AG08396 (cell line): Measurements from ENCODE around the gene TBC1D3B.
"Not testable (repeated sequence)": the region's sequence is repeated elsewhere in the genome, so short reads cannot be mapped to it uniquely, and the experiment has no call there.

Source experiments
- DNase-seq: peaks from one replicate; pipeline ENCODE4 v3.0.0; 2012; ENCODE audit warnings: low spot score, mixed read lengths

TBC1D3B gene

DNA sequence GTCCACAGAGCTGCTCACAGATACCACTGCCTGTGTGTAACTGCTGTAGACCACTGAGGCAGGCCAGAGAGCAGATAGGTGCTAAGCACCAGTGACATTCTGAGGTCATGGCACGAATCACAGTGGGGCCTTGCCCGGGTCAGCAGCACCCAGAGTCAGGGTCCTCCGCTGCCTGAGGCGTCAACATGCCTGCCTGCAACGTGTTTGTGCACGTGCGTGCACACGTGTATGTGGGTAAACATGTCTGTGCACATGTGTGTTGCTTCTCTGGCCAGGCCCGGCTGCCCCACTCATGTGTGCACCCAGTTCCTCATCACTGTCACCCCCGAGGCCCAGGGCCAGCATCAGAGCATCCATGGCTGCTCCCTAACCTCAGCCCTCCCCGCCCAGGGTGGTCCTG lies at the start of gene TBC1D3B:
TSS of gene TBC1D3B (minus strand) at position 101 of the 400 bp plus-strand sequence. CDS start 1,586 bp downstream, outside the sequence.
- not testable (repeated sequence) for DNase-seq

DNA sequence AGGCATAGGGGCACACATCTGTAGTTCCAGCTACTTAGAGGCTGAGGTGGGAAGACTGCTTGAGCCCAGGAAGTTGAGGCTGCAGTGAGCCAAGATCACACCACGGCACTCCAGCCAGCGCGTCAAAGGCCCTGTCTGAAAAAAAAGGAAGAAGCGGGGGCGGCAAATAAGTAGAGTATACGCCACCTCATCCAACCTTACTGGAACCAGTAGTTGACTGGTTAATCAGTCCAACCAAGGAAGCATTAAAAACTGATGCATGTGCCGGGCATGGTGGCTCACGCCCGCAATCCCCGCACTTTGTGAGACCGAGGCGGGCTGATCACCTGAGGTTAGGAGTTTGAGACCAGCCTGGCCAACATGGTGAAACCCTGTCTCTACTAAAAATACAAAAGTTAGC lies 46.5 kb upstream of the TBC1D3B start:
- DNase-seq, result not testable (repeated sequence)

- DNase-seq, result not testable (repeated sequence)
These were observed 45.2 kb upstream of the TBC1D3B start for GRCh38 chr17:36221581-36222100.

- not testable (repeated sequence) for DNase-seq
These were observed 44.5 kb upstream of the TBC1D3B start for GRCh38 chr17:36220737-36221580.

- not testable (repeated sequence) for DNase-seq
These were observed 43.1 kb upstream of the TBC1D3B start for GRCh38 chr17:36219556-36219955.

DNA sequence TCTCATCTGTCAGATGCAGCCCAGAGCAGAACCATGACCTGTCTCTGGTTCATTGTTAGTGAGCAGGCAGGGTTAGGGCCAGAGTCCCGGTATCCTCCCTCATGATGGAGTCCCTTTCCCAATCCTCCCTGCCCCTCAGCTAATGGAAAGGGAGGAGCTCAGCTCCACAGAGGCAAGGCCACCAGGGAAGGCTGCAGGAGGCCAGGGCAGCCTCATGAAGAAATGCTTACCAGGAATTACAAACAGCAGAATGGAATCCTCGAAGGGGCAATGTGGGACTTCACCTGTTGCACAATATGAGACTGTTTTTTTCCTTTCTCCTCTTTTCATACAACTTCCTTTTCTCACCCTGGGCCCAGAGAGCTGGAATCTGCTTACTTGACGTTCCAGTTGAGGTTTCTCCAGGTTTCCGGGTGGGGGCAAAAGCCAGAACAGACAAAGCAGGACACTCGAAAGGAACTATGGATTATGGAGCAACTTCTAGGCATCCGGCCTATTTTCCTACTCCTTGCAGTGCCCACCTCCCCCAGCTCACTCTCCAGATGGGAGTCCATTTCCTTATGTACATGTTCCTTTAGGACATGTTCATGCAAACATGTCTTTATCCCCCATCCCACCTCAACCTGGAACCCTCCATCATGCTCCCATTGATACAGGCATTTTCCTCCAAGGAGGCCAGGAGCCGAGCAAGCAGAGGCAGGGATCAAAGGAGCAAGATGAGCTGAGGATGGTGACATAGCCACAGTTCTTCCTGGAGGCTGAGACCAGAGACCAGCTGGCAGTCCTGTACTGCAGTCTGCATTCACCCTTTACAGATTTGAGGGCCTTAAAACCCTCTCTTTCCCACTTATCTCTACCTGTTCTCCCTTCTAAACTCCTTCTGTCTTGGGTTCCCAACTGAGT lies 39.2 kb upstream of the TBC1D3B start:
- not testable (repeated sequence) for DNase-seq

DNA sequence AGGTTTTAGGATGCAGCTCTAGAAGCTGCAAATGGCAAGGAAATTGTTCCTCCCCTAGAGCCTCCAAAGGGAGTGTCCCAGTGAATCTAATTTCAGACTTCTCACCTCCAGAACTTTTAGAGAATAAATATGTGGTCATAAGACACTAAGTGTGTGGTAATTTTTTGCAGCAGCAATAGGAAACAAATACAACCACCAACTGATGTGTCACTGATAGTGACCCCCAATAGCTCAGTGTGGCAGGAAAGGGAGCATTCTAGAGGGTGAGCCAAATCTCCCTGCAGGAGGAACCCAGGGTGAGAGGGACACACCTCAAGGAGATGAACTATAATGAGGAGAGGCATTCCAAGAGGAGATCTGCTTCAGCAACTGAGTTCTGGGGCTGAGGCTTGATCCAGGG lies 38.5 kb upstream of the TBC1D3B start:
- no peak for DNase-seq

DNA sequence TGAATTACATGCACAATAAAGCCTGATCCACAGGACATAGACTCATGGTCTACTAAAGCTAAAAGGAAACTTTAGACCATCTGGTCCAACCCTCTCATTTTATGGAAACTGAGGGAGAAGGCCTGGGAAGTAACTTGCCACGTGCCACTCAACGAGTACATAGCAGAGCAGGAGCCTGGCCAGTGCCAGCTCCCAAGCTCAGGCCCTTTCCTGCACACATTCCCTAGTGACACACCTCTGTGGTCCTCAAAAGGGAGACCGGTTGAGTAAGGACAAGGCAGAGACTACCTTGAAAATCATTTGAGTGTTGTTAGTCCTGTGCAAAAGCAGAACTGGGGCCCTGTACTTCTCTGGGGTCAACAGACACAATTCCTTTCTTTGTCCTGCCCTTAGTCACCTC lies 37.3 kb upstream of the TBC1D3B start:
- DNase-seq, result no peak

DNA sequence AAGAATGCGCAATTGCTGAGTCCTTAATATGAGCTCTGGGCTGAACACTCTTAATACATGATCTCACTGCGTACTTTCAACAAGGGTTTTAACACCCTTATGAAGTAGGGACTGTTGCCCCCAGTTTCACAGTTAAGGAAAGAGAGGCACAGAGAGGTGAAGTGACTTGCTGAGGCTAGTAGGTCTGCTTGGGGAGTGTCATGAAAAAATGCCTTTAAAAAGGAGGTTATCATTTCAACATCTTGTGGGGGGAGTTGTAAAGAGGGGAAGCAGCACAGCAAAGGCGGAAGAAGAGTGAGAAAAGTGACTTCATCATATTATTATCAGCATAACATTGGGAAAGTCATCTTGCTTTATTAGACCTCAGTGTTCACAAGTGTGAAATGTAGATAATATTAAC lies 36.5 kb upstream of the TBC1D3B start:
- DNase-seq, result no peak

DNA sequence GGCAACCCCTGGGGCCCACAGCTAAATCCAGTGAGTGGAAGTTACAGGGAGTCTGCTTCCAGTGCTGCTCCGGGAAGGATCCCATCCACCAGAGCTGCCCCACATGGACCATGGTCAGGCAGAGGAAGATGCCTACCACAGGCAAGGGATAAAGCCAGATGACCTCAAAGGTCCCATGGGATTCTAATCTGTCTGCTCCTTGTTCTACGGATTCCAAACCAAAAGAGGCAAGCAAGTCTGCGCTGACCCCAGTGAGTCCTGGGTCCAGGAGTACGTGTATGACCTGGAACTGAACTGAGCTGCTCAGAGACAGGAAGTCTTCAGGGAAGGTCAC lies 35.8 kb upstream of the TBC1D3B start:
- no peak for DNase-seq

- DNase-seq, result not testable (repeated sequence)
These were observed 35.2 kb upstream of the TBC1D3B start for GRCh38 chr17:36211484-36212271.

- not testable (repeated sequence) for DNase-seq
These were observed 34.2 kb upstream of the TBC1D3B start, which contains the start of gene CCL4L2 for GRCh38 chr17:36210439-36211211. TSS of gene CCL4L2 (plus strand) at chr17:36211063.

DNA sequence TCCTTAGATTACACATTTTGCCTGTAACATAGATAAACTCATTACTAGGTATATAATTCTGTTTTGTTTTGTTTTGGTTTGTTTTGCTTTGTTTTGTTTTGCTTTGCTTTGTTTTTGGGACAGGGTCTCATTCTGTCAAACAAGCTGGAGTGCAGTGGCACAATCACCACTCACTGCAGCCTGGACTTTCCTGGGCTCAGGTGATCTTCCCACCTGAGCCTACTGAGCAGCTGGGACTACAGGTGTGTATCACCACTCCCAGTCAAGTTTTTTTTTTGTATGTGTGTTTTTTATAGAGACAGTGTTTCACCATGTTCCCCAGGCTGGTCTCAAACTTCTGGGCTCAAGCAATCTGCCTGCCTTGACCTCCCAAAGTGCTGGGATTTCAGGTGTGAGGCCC lies 33.1 kb upstream of the TBC1D3B start:
- no peak for DNase-seq

DNA sequence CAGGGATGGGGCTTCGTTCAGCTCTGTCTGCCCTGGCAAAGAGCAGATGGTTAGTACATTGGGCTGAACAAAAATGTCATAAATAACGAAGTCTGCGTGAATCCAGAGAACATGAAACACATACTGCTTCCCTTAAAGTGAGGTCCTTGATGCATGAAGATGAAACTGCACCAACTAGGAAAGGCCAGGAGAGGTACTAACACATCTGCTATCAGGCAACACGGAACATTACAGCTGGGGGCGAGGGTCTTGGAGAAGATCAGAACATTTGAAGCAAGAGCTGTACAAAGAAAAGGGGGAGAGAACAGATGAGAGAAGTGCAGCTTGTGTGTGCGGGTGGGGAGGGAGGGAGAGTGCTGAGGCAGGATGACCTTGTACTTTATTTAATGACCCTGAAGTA lies 30.9 kb upstream of the TBC1D3B start:
- DNase-seq, result not testable (repeated sequence)

GRCh38 chr17:36206486-36206821 lies 30.0 kb upstream of the TBC1D3B start:
- not testable (repeated sequence) for DNase-seq

- DNase-seq, result no peak
These were observed 29.4 kb upstream of the TBC1D3B start for GRCh38 chr17:36205637-36206485.

DNA sequence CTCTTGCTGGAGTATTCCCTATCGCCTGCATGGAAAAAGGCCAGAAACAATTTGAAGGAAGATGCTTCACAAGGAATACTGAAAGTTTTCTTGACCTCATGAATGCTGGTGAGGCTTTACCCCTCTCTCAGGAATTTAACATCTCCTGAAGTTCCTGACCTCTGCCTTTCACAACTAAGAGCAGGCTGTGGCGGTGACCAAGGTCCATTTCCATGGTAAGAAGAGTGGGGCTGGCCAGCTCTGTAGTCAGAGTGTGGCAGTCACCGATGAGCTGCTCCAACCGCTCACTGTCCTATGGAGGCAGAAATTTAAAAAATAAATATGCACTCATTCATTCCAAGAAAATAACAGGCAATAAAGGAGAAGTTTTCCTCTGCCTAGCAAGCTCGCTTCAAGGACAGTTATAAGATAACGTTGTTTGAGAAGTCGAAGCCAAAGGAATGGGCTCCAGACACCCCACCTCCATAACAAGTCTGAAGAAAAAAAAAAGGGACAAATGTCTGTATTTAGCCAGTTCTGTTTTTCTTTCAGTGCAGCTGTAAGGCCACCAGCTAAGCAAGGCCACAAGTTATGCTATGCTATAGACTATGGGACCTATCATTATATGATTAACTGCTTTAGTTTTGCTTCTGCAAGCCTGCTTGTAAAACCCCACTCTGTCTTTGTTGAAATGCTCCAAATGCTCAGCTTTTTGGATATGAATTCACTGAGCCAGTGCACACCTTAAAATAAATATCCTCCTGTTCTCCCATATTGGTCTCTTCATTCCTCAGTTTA lies 28.5 kb upstream of the TBC1D3B start:
- DNase-seq, result no peak

DNA sequence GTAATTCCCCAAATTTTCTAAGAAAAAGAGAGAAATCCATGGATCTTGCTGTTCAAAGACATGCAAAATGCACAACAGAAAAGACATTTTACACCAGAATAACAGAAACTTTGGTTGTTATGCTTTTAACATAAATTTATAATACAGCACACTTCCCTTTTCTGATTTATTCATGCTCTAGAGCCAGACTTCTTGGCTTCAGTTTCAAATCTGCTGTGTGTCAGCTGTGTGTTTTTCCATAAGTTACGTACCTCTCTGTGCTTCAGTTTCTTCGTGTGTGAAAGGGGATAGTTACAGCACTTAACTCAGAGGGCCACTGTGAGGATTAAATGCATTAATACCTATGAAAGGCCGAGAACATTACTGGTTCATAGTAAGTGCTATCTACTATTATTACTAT lies 26.9 kb upstream of the TBC1D3B start:
- DNase-seq, result no peak

DNA sequence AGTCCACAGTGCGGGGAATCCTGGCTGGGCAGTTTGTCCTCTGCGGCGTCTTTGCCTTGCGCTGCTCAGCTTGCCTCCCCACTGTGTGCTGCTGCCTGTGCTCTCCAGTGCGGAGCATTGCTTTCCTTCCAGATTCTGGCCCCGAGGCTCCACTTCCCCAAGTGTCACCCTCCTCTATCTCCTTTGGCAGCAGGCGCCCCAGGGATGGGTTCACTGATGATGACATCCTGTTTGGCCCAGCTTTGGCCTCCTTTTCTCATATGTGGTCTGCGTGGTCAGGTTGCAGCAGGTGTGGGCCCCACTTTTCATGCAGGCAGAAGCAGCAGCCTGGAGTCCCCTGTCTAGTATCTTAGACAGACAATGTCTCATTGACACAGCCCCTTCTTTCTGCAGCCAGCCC lies 25.1 kb upstream of the TBC1D3B start:
- not testable (repeated sequence) for DNase-seq
